ENCODE data around the gene CDK6. TPM values are rescaled to one million over a fixed set of nuclear protein-coding genes. Genes with fewer than 3 reads are reported as not detected.
A peak's percentile ranks its signal among the peaks of the same experiment; 100 is the strongest.

The CDK6 gene
- total and polyA plus RNA-seq, 2 of the 8 experiments (the other 6 are each of a cell fraction or from before 2014, with no cell fraction given) = 5.9 to 18.9 TPM

GRCh38 chr7:92868683-92869293 lies 32.4 kb upstream of the CDK6 start:
- Histone ChIP-seq H4K8ac (ENCODE audit: extremely low read depth, insufficient read depth, low read length) (no peak overlapping the region), H3K56ac (replicated peaks; ENCODE audit: insufficient read length, low read depth, low read length) (no peak overlapping the region), H3K23me2 (ENCODE audit: low read depth, low read length) (no peaks in the 10 kb centered on the region), H3K36me3 (ENCODE audit: control insufficient read depth in 2 of 4, insufficient read depth in 4 of 4, low read length in 3 of 4) (no peaks in the 10 kb centered on the region), H3K4me3 (ENCODE audit: extremely low read depth in 1 of 4, insufficient read depth in 2 of 4, low read depth in 3 of 4, low read length in 4 of 4) (no peak overlapping the region), H3K23ac (ENCODE audit: insufficient read length) (no peak overlapping the region), H2BK12ac (ENCODE audit: low read depth, low read length) (no peak overlapping the region), H3K79me1 (ENCODE audit: low read depth, low read length) (no peaks in the 10 kb centered on the region), H2BK120ac (replicated peaks; ENCODE audit: low read depth, low read length) (no peak overlapping the region), H3K4ac (replicated peaks; ENCODE audit: insufficient read length, low read depth, low read length) (no peak overlapping the region), H2AFZ (ENCODE audit: low read length) (no peak overlapping the region), H3K4me2 (ENCODE audit: insufficient read depth in 1 of 2, low read depth in 2 of 2, low read length in 2 of 2) (no peak overlapping the region), H2BK20ac (ENCODE audit: low read length) (no peak overlapping the region), H3K4me1 (replicated peaks in 1 of 4; ENCODE audit: control insufficient read depth in 3 of 4, insufficient read depth in 4 of 4, low read length in 3 of 4) (no peaks in the 10 kb centered on the region), H2AK5ac (ENCODE audit: low read depth, low read length) (no peak overlapping the region), H3K79me2 (ENCODE audit: control insufficient read depth in 1 of 2, insufficient read depth in 2 of 2, low read length in 2 of 2) (no peaks in the 10 kb centered on the region), H3K9ac (replicated peaks in 1 of 4; ENCODE audit: extremely low read depth in 1 of 4, low read depth in 3 of 4, low read length in 3 of 4) (no peak overlapping the region), H3K27ac (ENCODE audit: low read depth, low read length) (no peak overlapping the region), H2BK5ac (ENCODE audit: low read depth, low read length) (no peak overlapping the region), H4K5ac (ENCODE audit: insufficient read length, low read depth, low read length) (no peak overlapping the region), H3K14ac (ENCODE audit: insufficient read length) (no peak overlapping the region), H3K9me3 (ENCODE audit: insufficient read depth in 2 of 2, low read depth in 1 of 2, low read length in 1 of 2) (no peaks in the 10 kb centered on the region), H4K91ac (replicated peaks; ENCODE audit: insufficient read length, low read length) (no peak overlapping the region), H3K27me3 (replicated peaks in 1 of 4; ENCODE audit: control insufficient read depth in 3 of 4, extremely low read depth in 1 of 4, insufficient read depth in 3 of 4, low read length in 3 of 4) (no peaks in the 10 kb centered on the region), H3K18ac (ENCODE audit: extremely low read depth, low read length) (no peak overlapping the region), H4K20me1 (replicated peaks in 1 of 2; ENCODE audit: control insufficient read depth in 1 of 2, insufficient read depth in 2 of 2, low read length in 2 of 2) (no peaks in the 10 kb centered on the region), H2BK15ac (ENCODE audit: low read length) (no peak overlapping the region)
- POLR2A ChIA-PET (ENCODE audit: partially characterized antibody) = no interaction called here
- DNase-seq (ENCODE audit: low read depth in 1 of 2, low spot score in 2 of 2) = no peak
- TF ChIP-seq ZNF274 (IDR thresholded peaks at IDR 0.05; ENCODE audit: borderline replicate concordance, extremely low read depth, low read length) = peak; percentile 44; the same call in 1 of the 2 replicates
- TF ChIP-seq EZH2 (IDR thresholded peaks at IDR 0.05; ENCODE audit: low read depth, low read length, severe bottlenecking) = no peak
- FAIRE-seq = no peak
- CTCF ChIA-PET (ENCODE audit: partially characterized antibody) = interaction anchor here (1.0 to 2.8 kb wide), 3 partner anchors 12 to 179 kb away, joined by 3 to 11 read pairs (median 3); no protein-coding TSS in a partner anchor

Measured in H1 (cell line).